BE2C (cell line): ENCODE results near the gene RNFT1.
"Not testable (repeated sequence)": the region's sequence is repeated elsewhere in the genome, so short reads cannot be mapped to it uniquely, and the experiment has no call there.

Experiments
- DNase-seq: peaks from one replicate; pipeline ENCODE4 v3.0.0-alpha.2; 2020
- H3K27me3 ChIP-seq: fragments of 250-450 bp; sonication (Bioruptor Pico); 2 replicates; pipeline ENCODE4 v1.5.1; 2020; ENCODE audit warnings: mild to moderate bottlenecking
- H3K36me3 ChIP-seq: fragments of 250-450 bp; sonication (Bioruptor Pico); 2 replicates; pipeline ENCODE4 v1.5.1; 2020; ENCODE audit warnings: mild to moderate bottlenecking
- H3K4me1 ChIP-seq: fragments of 250-450 bp; sonication (Bioruptor Pico); 2 replicates; pipeline ENCODE4 v1.5.1; 2020
- H3K4me3 ChIP-seq: 2 replicates; pipeline ENCODE4 v1.5.1; 2011; ENCODE audit warnings: low read depth, low read length
- H3K9me3 ChIP-seq: fragments of 250-450 bp; sonication (Bioruptor Pico); 2 replicates; pipeline ENCODE4 v1.5.1; 2020
- TF ChIP-seq, protein P1 (sequence below): IDR thresholded peaks from 2 replicates; pipeline ENCODE4 v1.5.1; 2012; ENCODE audit warnings: mild to moderate bottlenecking, low read depth, low read length

The RNFT1 gene

DNA sequence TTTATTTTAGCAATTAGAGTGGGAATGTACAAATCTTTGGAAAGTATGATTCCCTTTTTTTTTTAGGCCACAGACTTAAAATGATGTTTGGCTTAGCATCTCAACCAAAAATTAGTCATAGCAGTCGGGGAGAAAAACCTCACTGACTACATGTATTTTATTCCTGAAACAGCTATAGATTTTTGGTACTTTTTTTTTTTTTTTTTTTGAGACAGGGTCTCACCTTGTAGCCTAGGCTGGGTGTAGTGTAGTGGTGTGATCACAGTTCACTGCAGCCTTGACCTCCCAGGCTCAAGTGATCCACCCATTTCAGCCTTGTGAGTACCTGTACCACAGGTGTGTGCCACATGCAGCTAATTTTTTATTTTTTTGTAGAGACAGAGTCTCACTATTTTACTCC, 23.4 kb downstream of the RNFT1 start:
- Histone ChIP-seq H3K36me3 (peaks cover 19% of the 10 kb centered on the region), H3K4me3 (no peak overlapping the region), H3K27me3 (no peaks in the 10 kb centered on the region), H3K4me1 (no peaks in the 10 kb centered on the region), H3K9me3 (no peaks in the 10 kb centered on the region)
- no peak for DNase-seq
- TF ChIP-seq, protein P1, sequence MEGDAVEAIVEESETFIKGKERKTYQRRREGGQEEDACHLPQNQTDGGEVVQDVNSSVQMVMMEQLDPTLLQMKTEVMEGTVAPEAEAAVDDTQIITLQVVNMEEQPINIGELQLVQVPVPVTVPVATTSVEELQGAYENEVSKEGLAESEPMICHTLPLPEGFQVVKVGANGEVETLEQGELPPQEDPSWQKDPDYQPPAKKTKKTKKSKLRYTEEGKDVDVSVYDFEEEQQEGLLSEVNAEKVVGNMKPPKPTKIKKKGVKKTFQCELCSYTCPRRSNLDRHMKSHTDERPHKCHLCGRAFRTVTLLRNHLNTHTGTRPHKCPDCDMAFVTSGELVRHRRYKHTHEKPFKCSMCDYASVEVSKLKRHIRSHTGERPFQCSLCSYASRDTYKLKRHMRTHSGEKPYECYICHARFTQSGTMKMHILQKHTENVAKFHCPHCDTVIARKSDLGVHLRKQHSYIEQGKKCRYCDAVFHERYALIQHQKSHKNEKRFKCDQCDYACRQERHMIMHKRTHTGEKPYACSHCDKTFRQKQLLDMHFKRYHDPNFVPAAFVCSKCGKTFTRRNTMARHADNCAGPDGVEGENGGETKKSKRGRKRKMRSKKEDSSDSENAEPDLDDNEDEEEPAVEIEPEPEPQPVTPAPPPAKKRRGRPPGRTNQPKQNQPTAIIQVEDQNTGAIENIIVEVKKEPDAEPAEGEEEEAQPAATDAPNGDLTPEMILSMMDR, result no peak

DNA sequence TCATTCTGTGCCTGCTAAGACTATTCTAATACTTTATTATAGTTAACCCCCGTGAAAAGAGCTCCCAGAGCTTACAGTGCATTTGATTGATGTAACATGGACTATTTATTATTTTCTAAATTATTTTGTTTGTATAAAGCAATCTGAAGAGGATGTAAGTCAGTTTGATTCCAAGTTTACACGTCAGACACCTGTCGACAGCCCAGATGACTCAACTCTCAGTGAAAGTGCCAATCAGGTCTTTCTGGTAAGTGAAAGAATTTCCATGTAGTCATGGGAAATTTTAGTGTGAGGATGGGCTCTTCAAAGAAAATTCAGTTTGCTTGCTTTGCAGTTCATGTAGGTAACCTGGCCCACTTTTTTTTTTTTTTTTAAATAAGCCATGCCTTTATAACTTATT, 23.8 kb downstream of the RNFT1 start:
- H3K36me3 ChIP-seq, result peaks cover 21% of the 10 kb centered on the region
- not testable (repeated sequence) for DNase-seq, H3K4me3 ChIP-seq, H3K27me3 ChIP-seq, H3K9me3 ChIP-seq, H3K4me1 ChIP-seq

DNA sequence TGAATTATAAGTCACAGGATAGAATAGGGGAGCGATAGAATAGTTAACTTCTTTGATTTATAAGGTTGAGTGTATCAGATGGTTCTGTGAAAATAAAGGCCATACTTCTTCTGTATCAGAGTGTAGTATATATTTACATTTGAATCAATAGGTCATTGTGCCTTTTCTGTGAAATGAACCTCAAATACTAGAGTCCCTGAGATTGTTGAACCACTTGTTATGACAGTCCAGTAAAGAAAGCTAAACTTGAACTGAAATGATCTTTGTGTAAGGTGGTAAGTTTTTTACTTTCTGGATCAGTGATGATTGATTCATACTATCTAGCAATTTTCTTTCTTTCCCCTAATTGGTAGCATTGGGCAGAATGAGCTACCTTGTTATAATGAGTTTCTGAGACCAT, 31.2 kb downstream of the RNFT1 start:
- not testable (repeated sequence) for H3K9me3 ChIP-seq, H3K27me3 ChIP-seq, H3K4me3 ChIP-seq, H3K4me1 ChIP-seq, DNase-seq
- peaks cover 26% of the 10 kb centered on the region for H3K36me3 ChIP-seq

DNA sequence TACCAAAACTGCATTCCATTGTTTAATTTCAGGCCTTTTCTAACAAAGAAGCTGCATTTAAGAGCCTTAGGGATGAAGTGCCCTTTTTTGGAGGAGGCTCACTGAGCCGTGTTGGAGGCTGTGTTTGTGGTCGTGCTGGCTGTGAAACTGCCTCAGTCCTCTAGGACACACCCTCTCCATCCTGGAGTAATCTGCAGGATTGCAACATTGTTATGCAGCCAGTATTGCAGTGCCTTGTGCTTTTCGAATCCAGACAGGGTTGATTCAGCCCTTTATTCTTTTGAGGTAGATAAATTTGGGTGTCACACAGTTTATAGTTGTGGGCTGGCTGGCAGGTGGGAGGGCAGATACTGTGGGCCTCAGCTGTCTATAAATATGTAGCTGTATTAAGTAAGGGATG, 33.8 kb downstream of the RNFT1 start:
- not testable (repeated sequence) for H3K9me3 ChIP-seq, DNase-seq, H3K4me1 ChIP-seq, H3K27me3 ChIP-seq, H3K4me3 ChIP-seq
- H3K36me3 ChIP-seq, result peaks cover 28% of the 10 kb centered on the region

DNA sequence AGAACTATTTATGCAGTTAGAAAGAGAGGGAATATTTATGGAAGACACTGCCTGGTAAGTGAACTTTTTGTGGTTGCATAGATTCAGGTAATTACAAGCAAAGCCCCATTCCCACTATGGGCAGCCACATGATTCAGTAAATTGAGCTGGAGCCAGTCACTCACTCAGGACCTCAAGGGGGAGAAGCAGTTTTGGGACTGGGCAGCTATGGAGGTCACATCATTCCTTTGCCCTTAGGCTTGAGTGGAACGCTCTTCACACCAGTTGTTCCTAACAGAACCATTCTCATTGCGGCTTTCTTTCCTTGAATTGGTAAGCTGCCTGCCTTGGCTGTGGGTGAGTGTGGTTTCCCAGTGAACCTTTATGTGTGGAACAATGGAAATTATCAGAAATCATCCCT, 34.4 kb downstream of the RNFT1 start:
- peaks cover 24% of the 10 kb centered on the region for H3K36me3 ChIP-seq
- H3K4me3 ChIP-seq, H3K9me3 ChIP-seq, H3K27me3 ChIP-seq, H3K4me1 ChIP-seq, DNase-seq: not testable (repeated sequence)

DNA sequence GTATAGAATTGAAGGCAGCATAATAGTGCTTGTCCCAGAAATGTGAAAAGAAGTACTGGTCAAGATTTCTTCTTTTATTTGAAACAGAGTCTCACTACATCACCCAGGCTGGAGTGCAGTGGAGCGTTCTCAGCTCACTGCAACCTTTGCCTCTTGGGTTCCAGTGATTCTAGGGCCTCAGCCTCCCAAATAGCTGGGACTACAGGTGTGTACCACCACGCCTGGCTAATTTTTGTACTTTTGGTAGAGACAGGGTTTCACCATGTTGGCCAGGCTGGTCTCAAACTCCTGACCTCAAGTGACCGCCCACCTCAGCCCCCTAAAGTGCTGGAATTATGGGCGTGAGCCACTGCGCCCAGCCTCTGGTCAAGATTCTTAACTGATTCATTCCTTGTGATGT, 43.9 kb downstream of the RNFT1 start:
- H3K9me3 ChIP-seq, DNase-seq, H3K27me3 ChIP-seq, H3K4me3 ChIP-seq, H3K4me1 ChIP-seq: not testable (repeated sequence)
- peaks cover 31% of the 10 kb centered on the region for H3K36me3 ChIP-seq

DNA sequence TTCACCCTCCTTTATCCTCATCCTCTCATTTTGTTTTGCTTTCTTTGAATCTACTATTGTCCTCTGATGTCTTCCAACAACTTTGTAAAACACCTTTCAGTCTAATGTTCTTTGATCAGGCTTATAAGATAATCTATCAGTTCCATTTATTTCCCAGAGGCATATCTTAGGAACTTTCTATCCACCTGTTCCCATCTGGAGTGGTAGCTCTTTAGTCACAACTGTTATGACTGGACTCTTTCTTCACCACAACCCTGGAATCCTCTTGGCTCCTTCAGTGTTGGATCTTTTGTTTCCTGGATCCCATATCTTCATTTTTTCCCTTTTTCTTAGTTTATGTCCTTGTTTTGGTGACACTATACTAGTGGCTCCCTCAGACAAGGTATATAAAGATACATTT, 48.1 kb downstream of the RNFT1 start:
- DNase-seq, result no peak
- H3K4me3 ChIP-seq, result no peak overlapping the region
- H3K4me1 ChIP-seq, result peaks cover 4% of the 10 kb centered on the region; the same call in 1 of the 2 replicates
- no peaks in the 10 kb centered on the region for H3K27me3 ChIP-seq
- H3K36me3 ChIP-seq, result peaks cover 37% of the 10 kb centered on the region
- TF ChIP-seq, protein P1, result no peak
- H3K9me3 ChIP-seq, result no peaks in the 10 kb centered on the region

DNA sequence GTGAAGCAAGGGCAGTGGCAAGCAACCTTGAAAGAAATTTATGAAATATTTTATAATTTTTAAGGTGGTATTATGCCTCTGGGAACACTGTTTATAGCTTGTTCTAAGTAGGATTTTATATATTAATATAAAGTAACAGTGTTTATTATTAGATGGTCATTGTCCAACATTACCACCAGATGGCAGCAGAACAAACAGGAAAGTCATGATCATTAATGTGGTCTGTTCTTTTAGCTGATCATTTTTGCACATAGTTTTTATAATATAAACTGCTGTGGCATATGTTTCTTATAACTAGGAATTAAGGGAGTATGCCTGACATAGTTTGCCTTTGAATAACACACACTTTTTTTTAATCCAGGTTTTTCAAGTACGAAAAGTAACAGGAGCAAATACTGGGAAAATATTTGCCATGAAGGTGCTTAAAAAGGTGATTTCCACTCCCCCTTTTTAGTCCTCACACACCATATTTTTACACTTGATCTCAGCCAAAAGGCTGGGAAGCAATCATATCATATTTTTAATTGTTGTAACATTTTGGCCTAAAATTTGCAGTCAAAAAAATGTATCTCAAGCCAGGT, 50.2 kb downstream of the RNFT1 start:
- Histone ChIP-seq H3K9me3 (no peaks in the 10 kb centered on the region), H3K27me3 (no peaks in the 10 kb centered on the region), H3K36me3 (peaks cover 30% of the 10 kb centered on the region), H3K4me1 (no peaks in the 10 kb centered on the region), H3K4me3 (no peak overlapping the region)
- DNase-seq, result peak; percentile 25
- TF ChIP-seq, protein P1, result peak; percentile 62

DNA sequence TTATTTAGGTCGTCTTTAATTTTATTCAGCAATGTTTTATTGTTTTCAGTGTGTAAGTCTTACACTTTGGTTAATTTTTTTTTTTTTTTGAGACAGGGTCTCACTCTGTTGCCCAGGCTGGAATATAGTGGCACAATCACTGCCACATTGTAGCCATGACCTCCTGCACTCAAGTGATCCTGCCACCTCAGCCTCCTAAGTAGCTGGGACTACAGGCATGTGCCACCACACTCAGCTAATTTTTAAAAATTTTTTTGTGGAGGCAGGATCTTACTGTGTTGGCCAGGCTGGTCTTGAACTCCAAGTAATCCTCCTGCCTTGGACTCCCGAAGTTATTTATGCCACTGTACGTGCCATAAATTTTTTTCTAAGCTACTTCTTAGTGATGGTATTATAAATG, 57.1 kb downstream of the RNFT1 start:
- TF ChIP-seq, protein P1, result no peak
- DNase-seq, result no peak
- Histone ChIP-seq H3K9me3 (no peaks in the 10 kb centered on the region), H3K36me3 (peaks cover 12% of the 10 kb centered on the region), H3K4me1 (no peaks in the 10 kb centered on the region), H3K4me3 (no peak overlapping the region), H3K27me3 (no peaks in the 10 kb centered on the region)
